HCT116 (cell line): Measurements from ENCODE around the gene MRPS35. TPM values are rescaled to one million over a fixed set of nuclear protein-coding genes. Genes with fewer than 3 reads are reported as not detected.

Experiments used
- ATAC-seq: fragments of 200-7000 bp; cut with Tn5 transposase; 2 replicates; pipeline ENCODE4 v1.9.1; 2020; ENCODE audit warnings: mild to moderate bottlenecking, moderate library complexity
- BruUV-seq: library from RNA; stranded (reverse); fragments of 400-500 nt; replicated peaks from 2 replicates; lab custom pipeline; 2021; lab: Mats Ljungman, UMichigan
- CTCF ChIA-PET: fragments of 300-600 bp; sonication (Branson Sonifier 250); formaldehyde crosslinking; loops from one replicate; lab custom pipeline; 2021; ENCODE audit warnings: antibody characterized with exemption; lab: Charles Lee
- POLR2A ChIA-PET: fragments of 300-600, 350-600 bp; sonication (Branson Sonifier 250); formaldehyde crosslinking; loops from one replicate; lab custom pipeline; 2021; ENCODE audit warnings: antibody characterized with exemption; lab: Charles Lee
- RAD21 ChIA-PET, 2 experiments: fragments of 300-600 bp; sonication (Branson Sonifier 250); formaldehyde crosslinking; loops; one replicate each; lab custom pipeline; 2023; ENCODE audit warnings: low total read pairs in 2 of 2; ENCODE audit not compliant: uncharacterized antibody in 2 of 2, unreplicated experiment in 2 of 2, low non-redundant PET in 1 of 2; lab: Charles Lee
- DNase-seq: peaks from one replicate; pipeline ENCODE4 v3.0.0-alpha.2; 2010; ENCODE audit warnings: low read depth, low spot score
- H2AFZ ChIP-seq: fragments of 200-600 bp; shearing (Covaris generic), sonication (generic); 2 replicates; pipeline ENCODE4 v1.6.1; 2017; ENCODE audit warnings: low read depth, mixed run types, mixed read lengths, antibody characterized with exemption, low read length; ENCODE audit not compliant: poor library complexity, severe bottlenecking
- H3K27ac ChIP-seq: 2 replicates; pipeline ENCODE4 v1.5.1; 2012; ENCODE audit warnings: low read depth, low read length
- H3K27me3 ChIP-seq: fragments of 200-600 bp; sonication (generic); 2 replicates; pipeline ENCODE4 v1.6.1; 2016; ENCODE audit warnings: mixed run types, low read length, mixed read lengths; ENCODE audit not compliant: insufficient read depth
- H3K36me3 ChIP-seq, 2 experiments: fragments of 200-500 bp in 1 of 2; fragments of 200-600 bp in 1 of 2; sonication (Bioruptor generic) in 1 of 2; sonication (generic) in 1 of 2; 2 replicates each; pipeline versions ENCODE4 v1.5.1 to v1.6.1; 2014 to 2016; ENCODE audit warnings: low read length in 2 of 2, inconsistent platforms in 1 of 2, mixed read lengths in 1 of 2, mixed run types in 1 of 2; ENCODE audit not compliant: insufficient read depth in 2 of 2, control insufficient read depth in 1 of 2
- H3K4me1 ChIP-seq, 2 experiments: fragments of 200-600 bp in 1 of 2; sonication (generic) in 1 of 2; 2 replicates each; pipeline versions ENCODE4 v1.5.1 to v1.6.1; 2012 to 2017; ENCODE audit warnings: low read length in 2 of 2, inconsistent platforms in 1 of 2, mild to moderate bottlenecking in 1 of 2, mixed read lengths in 1 of 2, mixed run types in 1 of 2, moderate library complexity in 1 of 2; ENCODE audit not compliant: insufficient read depth in 2 of 2, control insufficient read depth in 1 of 2
- H3K4me2 ChIP-seq: fragments of 200-600 bp; sonication (generic); 2 replicates; pipeline ENCODE4 v1.6.1; 2017; ENCODE audit warnings: mixed run types, low read length, mixed read lengths
- H3K4me3 ChIP-seq, 2 experiments: fragments of 200-600 bp in 1 of 2; sonication (generic) in 1 of 2; replicated peaks in 1 of 2; 2 replicates each; pipeline ENCODE4 v1.5.1; 2011 to 2016; ENCODE audit warnings: low read length in 2 of 2, control low read depth in 1 of 2, low read depth in 1 of 2, mild to moderate bottlenecking in 1 of 2, mixed read lengths in 1 of 2, mixed run types in 1 of 2
- H3K79me2 ChIP-seq: fragments of 200-600 bp; sonication (generic); 2 replicates; pipeline ENCODE4 v1.6.1; 2017; ENCODE audit warnings: mild to moderate bottlenecking, mixed run types, low read length, moderate library complexity, mixed read lengths; ENCODE audit not compliant: insufficient read depth
- H3K9ac ChIP-seq: fragments of 200-600 bp; sonication (generic); 2 replicates; pipeline ENCODE4 v1.6.1; 2016; ENCODE audit warnings: low read length, mixed read lengths
- H3K9me2 ChIP-seq: fragments of 200-600 bp; sonication (generic), shearing (Covaris generic); 2 replicates; pipeline ENCODE4 v1.6.1; 2017; ENCODE audit warnings: mixed run types, mild to moderate bottlenecking, moderate library complexity; ENCODE audit not compliant: insufficient read depth
- H3K9me3 ChIP-seq, 2 experiments: fragments of 200-500 bp in 1 of 2; fragments of 200-600 bp in 1 of 2; sonication (Bioruptor generic) in 1 of 2; sonication (generic) in 1 of 2; 2 replicates each; pipeline ENCODE4 v1.6.1; 2014 to 2017; ENCODE audit warnings: low read length in 2 of 2, mixed read lengths in 2 of 2, inconsistent platforms in 1 of 2, low read depth in 1 of 2, mild to moderate bottlenecking in 1 of 2, mixed run types in 1 of 2, moderate library complexity in 1 of 2; ENCODE audit not compliant: control insufficient read depth in 1 of 2, insufficient read depth in 1 of 2
- H4K20me1 ChIP-seq: fragments of 200-600 bp; sonication (generic), shearing (Covaris generic); 2 replicates; pipeline ENCODE4 v1.6.1; 2017; ENCODE audit warnings: mixed run types, mild to moderate bottlenecking, moderate library complexity; ENCODE audit not compliant: insufficient read depth
- EZH2 ChIP-seq: fragments of 200-600 bp; sonication (generic); IDR thresholded peaks from 2 replicates; pipeline ENCODE4 v1.6.1; 2017; ENCODE audit warnings: antibody characterized with exemption, mixed run types
- EZH2phosphoT487 ChIP-seq: fragments of 200-600 bp; IDR thresholded peaks from 2 replicates; pipeline ENCODE4 v1.6.1; 2018; ENCODE audit warnings: antibody characterized with exemption, borderline replicate concordance
- FOSL1 ChIP-seq: IDR thresholded peaks from 2 replicates; pipeline ENCODE4 v1.6.1; 2012; ENCODE audit warnings: low read depth
- POLR2AphosphoS5 ChIP-seq: IDR thresholded peaks from 2 replicates; pipeline ENCODE4 v1.6.1; 2011; ENCODE audit warnings: mild to moderate bottlenecking, low read depth, low read length, moderate library complexity
- RAD21 ChIP-seq: IDR thresholded peaks from 2 replicates; pipeline ENCODE4 v1.6.1; 2012; ENCODE audit warnings: low read depth, mild to moderate bottlenecking
- REST ChIP-seq: IDR thresholded peaks from 2 replicates; pipeline ENCODE4 v1.6.1; 2012; ENCODE audit warnings: low read depth
- SRF ChIP-seq: IDR thresholded peaks from 2 replicates; pipeline ENCODE4 v1.6.1; 2012; ENCODE audit warnings: low read depth
- TCF7L2 ChIP-seq: IDR thresholded peaks from 2 replicates; pipeline ENCODE4 v1.7.0; 2011; ENCODE audit warnings: borderline replicate concordance, inconsistent platforms; ENCODE audit not compliant: insufficient read depth, insufficient read length; ENCODE audit errors: extremely low read depth
- ZBTB33 ChIP-seq: IDR thresholded peaks from 2 replicates; pipeline ENCODE4 v1.6.1; 2011; ENCODE audit warnings: mild to moderate bottlenecking, low read length, moderate library complexity; ENCODE audit not compliant: insufficient replicate concordance; ENCODE audit errors: extremely low read depth
- ZFX ChIP-seq: fragments of 450-650 bp; IDR thresholded peaks from 2 replicates; pipeline ENCODE4 v1.6.1; 2017
- ZNF274 ChIP-seq: fragments of 200-500 bp; sonication (Bioruptor generic); IDR thresholded peaks from 2 replicates; pipeline ENCODE4 v1.6.1; 2014; ENCODE audit warnings: mild to moderate bottlenecking, low read depth, low read length, inconsistent platforms
- intact Hi-C: fragments of 100-400 bp; cut with micrococcal nuclease; formaldehyde crosslinking; loops from 2 replicates; pipeline ENCODE4 v1.10.0; 2022
- total RNA-seq: library from RNA; stranded (reverse); gene quantifications from one replicate; pipeline ENCODE4 v1.2.1, GENCODE V29; 2021; ENCODE audit not compliant: unreplicated experiment

The MRPS35 gene
- total RNA-seq, 1 experiment from 2014 or later: 55.4 TPM

- Histone ChIP-seq H4K20me1 (no peaks in the 10 kb centered on the region), H2AFZ (no peak overlapping the region), H3K9me3 (no peaks in the 10 kb centered on the region), H3K36me3 (peaks cover 17% of the 10 kb centered on the region in 2 experiments; a peak in 3 of 4 replicates), H3K27ac (no peak overlapping the region), H3K4me2 (no peak overlapping the region), H3K4me1 (no peaks in the 10 kb centered on the region), H3K9ac (no peak overlapping the region), H3K9me2 (no peaks in the 10 kb centered on the region), H3K4me3 (no peak overlapping the region)
- CTCF ChIA-PET: no interaction called here
- intact Hi-C loops: no loop called here
- DNase-seq: no peak
- RAD21 ChIA-PET: no interaction called here
- no peak for TF ChIP-seq EZH2phosphoT487
- TF ChIP-seq, all 23 proteins: peak for 0
- Histone ChIP-seq H3K27me3 (no peaks in the 10 kb centered on the region), H3K79me2 (no peaks in the 10 kb centered on the region)
- POLR2A ChIA-PET: no interaction called here
- no peak for ATAC-seq
- BruUV-seq: no TSS peak
Observed at GRCh38 chr12:27686147-27686546, 24.5 kb upstream of the MRPS35 start.

GRCh38 chr12:27688671-27689070 lies 22.0 kb upstream of the MRPS35 start:
- no peaks in the 10 kb centered on the region for H3K9me3 ChIP-seq
- BruUV-seq: no TSS peak
- no peak overlapping the region for H3K4me2 ChIP-seq
- H3K27ac ChIP-seq: no peak overlapping the region
- RAD21 ChIA-PET: no interaction called here
- TF ChIP-seq SRF: no peak
- no peak for TF ChIP-seq ZNF274
- TF ChIP-seq REST: no peak
- TF ChIP-seq POLR2AphosphoS5: no peak
- no peak for TF ChIP-seq TCF7L2
- no peak for TF ChIP-seq ZBTB33
- TF ChIP-seq EZH2phosphoT487: no peak
- no peak for TF ChIP-seq EZH2
- TF ChIP-seq RAD21: no peak
- TF ChIP-seq ZFX: no peak
- no peak for TF ChIP-seq FOSL1
- H3K36me3 ChIP-seq: peaks cover 19 to 27% of the 10 kb centered on the region in 2 experiments
- no peaks in the 10 kb centered on the region for H3K9me2 ChIP-seq
- H3K9ac ChIP-seq: no peak overlapping the region
- H4K20me1 ChIP-seq: no peaks in the 10 kb centered on the region
- DNase-seq (no peak), ATAC-seq (no peak)
- CTCF ChIA-PET: no interaction called here
- no peaks in the 10 kb centered on the region for H3K27me3 ChIP-seq
- POLR2A ChIA-PET: no interaction called here
- intact Hi-C loops: no loop called here
- H2AFZ ChIP-seq: no peak overlapping the region
- H3K4me1 ChIP-seq: no peaks in the 10 kb centered on the region
- no peaks in the 10 kb centered on the region for H3K79me2 ChIP-seq
- no peak overlapping the region for H3K4me3 ChIP-seq
